22Rv1 (cell line): ENCODE data around the gene MCOLN2.
"Not testable (repeated sequence)": the region's sequence is repeated elsewhere in the genome, so short reads cannot be mapped to it uniquely, and the experiment has no call there.

ENCODE experiments used
- ZFX ChIP-seq: fragments of 450-650 bp; IDR thresholded peaks from 2 replicates; pipeline ENCODE4 v1.6.1; 2017; ENCODE audit warnings: antibody characterized with exemption, borderline replicate concordance
- TF ChIP-seq, protein P1 (sequence below): fragments of 450-650 bp; IDR thresholded peaks from 2 replicates; pipeline ENCODE4 v1.5.1; 2017; ENCODE audit warnings: mild to moderate bottlenecking

DNA sequence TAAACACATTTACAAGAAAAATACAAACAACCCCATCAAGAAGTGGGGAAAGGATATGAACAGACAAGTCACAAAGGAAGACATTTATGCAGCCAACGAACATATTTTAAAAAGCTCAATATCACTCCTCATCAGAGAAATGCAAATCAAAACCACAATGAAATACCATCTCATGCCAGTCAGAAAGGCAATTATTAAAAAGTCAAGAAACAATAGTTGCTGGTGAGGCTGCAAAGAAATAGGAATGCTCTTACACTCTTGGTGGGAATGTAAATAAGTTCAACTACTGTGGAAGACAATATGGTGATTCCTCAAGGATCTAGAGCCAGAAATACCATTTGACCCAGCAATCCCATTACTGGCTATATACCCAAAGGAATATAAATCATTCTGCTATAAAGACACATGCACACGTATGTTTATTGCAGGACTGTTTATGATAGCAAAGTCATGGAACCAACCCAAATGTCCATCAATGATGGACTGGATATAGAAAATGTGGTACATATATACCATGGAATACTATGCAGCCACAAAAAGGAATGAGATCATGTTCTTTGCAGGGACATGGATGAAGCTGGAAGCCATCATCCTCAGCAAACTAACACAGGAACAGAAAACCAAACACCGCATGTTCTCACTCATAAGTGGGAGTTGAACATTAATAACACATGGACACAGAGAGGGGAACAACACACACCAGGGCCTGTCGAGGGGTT is 88.0 kb downstream of the MCOLN2 start:
- TF ChIP-seq, protein P1, sequence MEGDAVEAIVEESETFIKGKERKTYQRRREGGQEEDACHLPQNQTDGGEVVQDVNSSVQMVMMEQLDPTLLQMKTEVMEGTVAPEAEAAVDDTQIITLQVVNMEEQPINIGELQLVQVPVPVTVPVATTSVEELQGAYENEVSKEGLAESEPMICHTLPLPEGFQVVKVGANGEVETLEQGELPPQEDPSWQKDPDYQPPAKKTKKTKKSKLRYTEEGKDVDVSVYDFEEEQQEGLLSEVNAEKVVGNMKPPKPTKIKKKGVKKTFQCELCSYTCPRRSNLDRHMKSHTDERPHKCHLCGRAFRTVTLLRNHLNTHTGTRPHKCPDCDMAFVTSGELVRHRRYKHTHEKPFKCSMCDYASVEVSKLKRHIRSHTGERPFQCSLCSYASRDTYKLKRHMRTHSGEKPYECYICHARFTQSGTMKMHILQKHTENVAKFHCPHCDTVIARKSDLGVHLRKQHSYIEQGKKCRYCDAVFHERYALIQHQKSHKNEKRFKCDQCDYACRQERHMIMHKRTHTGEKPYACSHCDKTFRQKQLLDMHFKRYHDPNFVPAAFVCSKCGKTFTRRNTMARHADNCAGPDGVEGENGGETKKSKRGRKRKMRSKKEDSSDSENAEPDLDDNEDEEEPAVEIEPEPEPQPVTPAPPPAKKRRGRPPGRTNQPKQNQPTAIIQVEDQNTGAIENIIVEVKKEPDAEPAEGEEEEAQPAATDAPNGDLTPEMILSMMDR = not testable (repeated sequence)
- not testable (repeated sequence) for TF ChIP-seq ZFX
